H1 (cell line): ENCODE data around the gene GMPR. TPM values are rescaled to one million over a fixed set of nuclear protein-coding genes. Genes with fewer than 3 reads are reported as not detected.

Experiments used
- CHD7 ChIP-seq: fragments of 300-600 bp; sonication (generic); IDR thresholded peaks from 2 replicates; pipeline ENCODE4 v1.7.1; 2012; ENCODE audit warnings: low read length, moderate library complexity, mild to moderate bottlenecking, inconsistent platforms; ENCODE audit not compliant: insufficient replicate concordance
- EGR1 ChIP-seq: IDR thresholded peaks from 2 replicates; pipeline ENCODE4 v1.6.1; 2011; ENCODE audit warnings: low read depth, low read length, borderline replicate concordance
- HDAC6 ChIP-seq: IDR thresholded peaks from one replicate; pipeline ENCODE4 v1.7.1; 2012; ENCODE audit warnings: low read depth, mild to moderate bottlenecking, inconsistent platforms, low read length, moderate library complexity
- KDM5A ChIP-seq: fragments of 200-600 bp; IDR thresholded peaks from 2 replicates; pipeline ENCODE4 v1.7.1; 2012; ENCODE audit warnings: mild to moderate bottlenecking, low read length, inconsistent platforms, mixed read lengths
- PHF8 ChIP-seq: fragments of 200-600 bp; sonication (generic); conservative IDR thresholded peaks from 2 replicates; pipeline ENCODE4 v1.7.1; 2012; ENCODE audit warnings: low read depth, mild to moderate bottlenecking, inconsistent platforms, low read length, moderate library complexity
- POU5F1 ChIP-seq: IDR thresholded peaks from 2 replicates; pipeline ENCODE4 v1.6.1; 2011; ENCODE audit warnings: low read depth, mild to moderate bottlenecking, low read length, moderate library complexity
- RBBP5 ChIP-seq: IDR thresholded peaks from 2 replicates; pipeline ENCODE4 v1.7.1; 2012; ENCODE audit warnings: low read depth, mild to moderate bottlenecking, inconsistent platforms, low read length, moderate library complexity, borderline replicate concordance
- SIN3A ChIP-seq, 2 experiments: IDR thresholded peaks in 1 of 2; conservative IDR thresholded peaks in 1 of 2; 2 replicates each; pipeline ENCODE4 v1.6.1; 2011 to 2012; ENCODE audit warnings: low read length in 2 of 2, improper control_type of control experiment in 1 of 2, low read depth in 1 of 2, mild to moderate bottlenecking in 1 of 2
- TBP ChIP-seq: IDR thresholded peaks from 2 replicates; pipeline ENCODE4 v1.6.1; 2011; ENCODE audit warnings: low read depth, low read length, improper control_type of control experiment
- ZNF274 ChIP-seq: IDR thresholded peaks from 2 replicates; pipeline ENCODE4 v1.7.0; 2012; ENCODE audit warnings: low read length, borderline replicate concordance; ENCODE audit errors: extremely low read depth
- polyA plus RNA-seq, 7 experiments: library from polyadenylated mRNA; depleted of rRNA in 3 of 7; stranded (reverse) in 5 of 7; unstranded in 2 of 7; fragments of >200 nt in 5 of 7; fragments of 200-250 nt in 2 of 7; gene quantifications; 1 replicate in 5 of 7; 2 replicates in 1 of 7; 4 replicates in 1 of 7; pipeline versions ENCODE4 v1.2.1 to v1.2.3, GENCODE V29; 2011 to 2013; ENCODE audit warnings: missing spikeins in 2 of 7, mixed read lengths in 2 of 7
- total RNA-seq: library from RNA; stranded (reverse); fragmentation: NEBNext Ultra II Directional; extraction: Animal tissue kit (Norgen Biotek cat#: 25700); gene quantifications from 2 replicates; pipeline ENCODE4 v1.2.1, GENCODE V29; 2021

Gene GMPR
- total and polyA plus RNA-seq, 2 of the 8 experiments (the other 6 are each of a cell fraction or from before 2014, with no cell fraction given): 0.99 to 1.2 TPM

- TF ChIP-seq CHD7 (no peak), EGR1 (no peak), PHF8 (no peak), HDAC6 (no peak), KDM5A (no peak), POU5F1 (no peak), RBBP5 (no peak), SIN3A (conservative IDR thresholded peaks at IDR 0.05 in 1 of 2, IDR thresholded peaks at IDR 0.05 in 1 of 2; ENCODE audit: low read depth in 1 of 2, low read length in 2 of 2) (no peak), TBP (no peak), ZNF274 (no peak)
Observed at GRCh38 chr6:16327777-16328325, 89.5 kb downstream of the GMPR start (continued).
